ENCODE data around the gene CDK13. TPM values are rescaled to one million over a fixed set of nuclear protein-coding genes. Genes with fewer than 3 reads are reported as not detected.
A peak's percentile ranks its signal among the peaks of the same experiment; 100 is the strongest.

CDK13 gene
- polyA plus RNA-seq, 3 donors = 8.8 to 25.7 (median 11.2) TPM

DNA sequence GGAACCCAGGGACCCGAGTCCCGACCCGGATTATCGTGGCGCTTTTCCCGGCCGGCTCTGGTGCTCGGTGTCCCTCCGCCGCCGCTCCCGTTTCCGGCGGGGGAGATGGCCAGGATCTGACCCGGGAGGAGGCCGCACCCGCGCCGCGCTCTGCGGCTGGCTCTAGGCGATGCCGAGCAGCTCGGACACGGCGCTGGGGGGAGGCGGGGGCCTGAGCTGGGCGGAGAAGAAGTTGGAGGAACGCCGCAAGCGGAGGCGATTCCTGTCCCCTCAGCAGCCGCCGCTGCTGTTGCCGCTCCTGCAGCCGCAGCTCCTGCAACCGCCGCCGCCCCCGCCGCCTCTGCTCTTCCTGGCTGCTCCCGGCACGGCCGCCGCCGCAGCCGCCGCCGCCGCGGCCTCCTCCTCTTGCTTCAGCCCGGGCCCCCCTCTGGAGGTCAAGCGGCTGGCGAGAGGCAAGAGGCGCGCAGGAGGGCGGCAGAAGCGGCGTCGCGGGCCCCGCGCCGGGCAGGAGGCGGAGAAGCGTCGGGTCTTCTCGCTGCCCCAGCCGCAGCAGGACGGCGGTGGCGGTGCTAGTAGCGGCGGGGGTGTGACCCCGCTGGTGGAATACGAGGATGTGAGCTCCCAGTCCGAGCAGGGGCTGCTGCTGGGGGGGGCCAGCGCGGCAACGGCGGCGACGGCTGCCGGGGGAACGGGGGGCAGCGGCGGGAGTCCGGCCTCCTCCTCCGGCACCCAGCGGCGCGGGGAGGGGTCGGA is 593 bp downstream of the CDK13 start:
- Histone ChIP-seq H3K27ac (ENCODE audit: low read depth in 1 of 2, low read length in 2 of 2) (peak overlapping the region; percentile 96), H3K9me3 (replicated peaks in 1 of 2; ENCODE audit: control insufficient read depth in 1 of 2, insufficient read depth in 1 of 2, low read length in 2 of 2) (no peaks in the 10 kb centered on the region), H3K4me1 (ENCODE audit: control insufficient read depth in 1 of 2, insufficient read depth in 2 of 2, low read length in 2 of 2) (peaks cover 27 to 46% of the 10 kb centered on the region in 2 donors), H3K4me2 (replicated peaks; ENCODE audit: extremely low read depth, low read length, poor library complexity, severe bottlenecking) (peak overlapping the region; percentile 96), H3K4me3 (replicated peaks in 1 of 3; ENCODE audit: low read depth in 2 of 3, low read length in 3 of 3) (peak overlapping the region; percentile 75 to 98 (median 95)), H4K20me1 (ENCODE audit: insufficient read depth, low read length) (peaks cover 49% of the 10 kb centered on the region), H3K79me2 (ENCODE audit: insufficient read depth, low read length) (peaks cover 55% of the 10 kb centered on the region), H2AFZ (ENCODE audit: insufficient read depth, low read depth, low read length, poor library complexity, severe bottlenecking) (peak overlapping the region; percentile 67), H3K9ac (ENCODE audit: insufficient read depth, low read length, poor library complexity, severe bottlenecking) (peak overlapping the region; percentile 98), H3K36me3 (replicated peaks in 1 of 2; ENCODE audit: control insufficient read depth in 1 of 2, insufficient read depth in 2 of 2, low read length in 2 of 2) (no peaks in the 10 kb centered on the region), H3K27me3 (ENCODE audit: control insufficient read depth in 2 of 2, insufficient read depth in 2 of 2, low read length in 2 of 2) (no peaks in the 10 kb centered on the region)
- Mint-ChIP-seq H3K4me1 (peaks cover 44% of the 10 kb centered on the region), H3K27ac (peak overlapping the region; percentile 98 to 100 (median 100)), H3K27me3 (ENCODE audit: low read depth in 3 of 3) (peaks cover 0 to 1% (median 0%) of the 10 kb centered on the region in 3 donors), H3K36me3 (peaks cover 0 to 3% of the 10 kb centered on the region in 2 donors), H3K9me3 (no peaks in the 10 kb centered on the region), H3K4me3 (peak overlapping the region; percentile 95 to 99)
- intact Hi-C loops (cut with micrococcal nuclease) = loop anchor here (10.0 kb wide), 1 partner anchor 184 kb away; the partner anchor contains the start of genes MPLKIP (in 2 of the 2) and SUGCT (in 2 of the 2)
- DNase-seq = peak; percentile 28 to 43 (median 32)
- under 1% methylated on average over 89 of the region's 93 CpGs for WGBS (ENCODE audit: insufficient coverage)
- TF ChIP-seq, protein P1, sequence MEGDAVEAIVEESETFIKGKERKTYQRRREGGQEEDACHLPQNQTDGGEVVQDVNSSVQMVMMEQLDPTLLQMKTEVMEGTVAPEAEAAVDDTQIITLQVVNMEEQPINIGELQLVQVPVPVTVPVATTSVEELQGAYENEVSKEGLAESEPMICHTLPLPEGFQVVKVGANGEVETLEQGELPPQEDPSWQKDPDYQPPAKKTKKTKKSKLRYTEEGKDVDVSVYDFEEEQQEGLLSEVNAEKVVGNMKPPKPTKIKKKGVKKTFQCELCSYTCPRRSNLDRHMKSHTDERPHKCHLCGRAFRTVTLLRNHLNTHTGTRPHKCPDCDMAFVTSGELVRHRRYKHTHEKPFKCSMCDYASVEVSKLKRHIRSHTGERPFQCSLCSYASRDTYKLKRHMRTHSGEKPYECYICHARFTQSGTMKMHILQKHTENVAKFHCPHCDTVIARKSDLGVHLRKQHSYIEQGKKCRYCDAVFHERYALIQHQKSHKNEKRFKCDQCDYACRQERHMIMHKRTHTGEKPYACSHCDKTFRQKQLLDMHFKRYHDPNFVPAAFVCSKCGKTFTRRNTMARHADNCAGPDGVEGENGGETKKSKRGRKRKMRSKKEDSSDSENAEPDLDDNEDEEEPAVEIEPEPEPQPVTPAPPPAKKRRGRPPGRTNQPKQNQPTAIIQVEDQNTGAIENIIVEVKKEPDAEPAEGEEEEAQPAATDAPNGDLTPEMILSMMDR (IDR thresholded peaks at IDR 0.05) = no peak

DNA sequence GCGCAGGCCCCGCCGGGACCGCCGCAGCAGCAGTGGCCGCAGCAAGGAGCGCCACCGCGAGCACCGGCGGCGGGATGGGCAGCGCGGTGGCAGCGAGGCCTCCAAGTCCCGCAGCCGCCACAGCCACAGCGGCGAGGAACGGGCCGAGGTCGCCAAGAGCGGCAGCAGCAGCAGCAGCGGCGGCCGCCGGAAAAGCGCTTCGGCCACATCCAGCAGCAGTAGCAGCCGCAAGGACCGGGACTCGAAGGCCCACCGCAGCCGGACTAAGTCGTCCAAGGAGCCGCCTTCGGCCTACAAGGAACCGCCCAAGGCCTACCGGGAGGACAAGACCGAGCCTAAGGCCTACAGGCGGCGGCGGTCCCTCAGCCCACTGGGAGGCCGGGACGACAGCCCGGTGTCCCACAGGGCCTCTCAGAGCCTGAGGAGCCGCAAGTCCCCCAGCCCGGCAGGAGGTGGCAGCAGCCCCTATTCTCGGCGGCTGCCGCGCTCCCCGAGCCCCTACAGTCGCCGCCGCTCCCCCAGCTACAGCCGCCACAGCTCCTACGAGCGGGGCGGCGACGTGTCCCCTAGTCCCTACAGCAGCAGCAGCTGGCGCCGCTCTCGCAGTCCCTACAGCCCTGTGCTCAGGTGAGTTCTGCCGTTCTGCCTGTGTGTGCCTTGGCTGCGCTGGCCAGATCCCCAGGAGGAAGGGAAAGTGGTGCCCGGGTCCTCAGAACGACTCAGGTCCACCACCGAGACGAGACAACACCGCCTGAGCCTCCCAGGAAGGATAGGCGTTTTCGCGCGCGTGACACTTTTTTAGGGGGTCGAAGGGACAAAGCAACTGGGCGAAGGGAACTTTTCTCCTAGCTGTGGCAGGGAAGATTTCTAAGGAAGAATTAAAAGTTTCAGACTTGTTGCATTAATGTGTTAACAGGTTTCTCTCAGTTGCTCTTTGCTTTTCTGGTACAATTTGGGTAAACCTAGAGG is 1.5 kb downstream of the CDK13 start:
- intact Hi-C loops (cut with micrococcal nuclease) = loop anchor here (10.0 kb wide), 1 partner anchor 183 kb away; the partner anchor contains the start of genes MPLKIP (in 2 of the 2) and SUGCT (in 2 of the 2)
- H2AFZ ChIP-seq (ENCODE audit: insufficient read depth, low read depth, low read length, poor library complexity, severe bottlenecking) = peak overlapping the region; percentile 67
- H3K9ac ChIP-seq (ENCODE audit: insufficient read depth, low read length, poor library complexity, severe bottlenecking) = peak overlapping the region; percentile 98
- H3K4me3 ChIP-seq (replicated peaks in 1 of 3; ENCODE audit: low read depth in 2 of 3, low read length in 3 of 3) = peak overlapping the region; percentile 75 to 95 (median 79)
- Mint-ChIP-seq H3K9me3 (no peaks in the 10 kb centered on the region), H3K27me3 (ENCODE audit: low read depth in 3 of 3) (peaks cover 0 to 1% (median 0%) of the 10 kb centered on the region in 3 donors), H3K4me3 (peak overlapping the region; percentile 99), H3K4me1 (peaks cover 48% of the 10 kb centered on the region), H3K27ac (peak overlapping the region; percentile 92 to 99 (median 96)), H3K36me3 (peaks cover under 1 to 5% of the 10 kb centered on the region in 2 donors)
- no peaks in the 10 kb centered on the region for H3K36me3 ChIP-seq (replicated peaks in 1 of 2; ENCODE audit: control insufficient read depth in 1 of 2, insufficient read depth in 2 of 2, low read length in 2 of 2)
- TF ChIP-seq, protein P1 (IDR thresholded peaks at IDR 0.05) = peak; percentile 42
- under 1% methylated on average over 72 of the region's 79 CpGs for WGBS (ENCODE audit: insufficient coverage)
- no peaks in the 10 kb centered on the region for H3K27me3 ChIP-seq (ENCODE audit: control insufficient read depth in 2 of 2, insufficient read depth in 2 of 2, low read length in 2 of 2)
- peaks cover 27 to 46% of the 10 kb centered on the region in 2 donors for H3K4me1 ChIP-seq (ENCODE audit: control insufficient read depth in 1 of 2, insufficient read depth in 2 of 2, low read length in 2 of 2)
- peak overlapping the region; percentile 96 for H3K4me2 ChIP-seq (replicated peaks; ENCODE audit: extremely low read depth, low read length, poor library complexity, severe bottlenecking)
- no peaks in the 10 kb centered on the region for H3K9me3 ChIP-seq (replicated peaks in 1 of 2; ENCODE audit: control insufficient read depth in 1 of 2, insufficient read depth in 1 of 2, low read length in 2 of 2)
- peak; percentile 40 to 56 (median 44) for DNase-seq
- H3K27ac ChIP-seq (ENCODE audit: low read depth in 1 of 2, low read length in 2 of 2) = peak overlapping the region; percentile 96
- peaks cover 64% of the 10 kb centered on the region for H3K79me2 ChIP-seq (ENCODE audit: insufficient read depth, low read length)
- H4K20me1 ChIP-seq (ENCODE audit: insufficient read depth, low read length) = peaks cover 57% of the 10 kb centered on the region
